Measurements from ENCODE around the gene PXN. TPM values are rescaled to one million over a fixed set of nuclear protein-coding genes. Genes with fewer than 3 reads are reported as not detected.
"Not testable (repeated sequence)": the region's sequence is repeated elsewhere in the genome, so short reads cannot be mapped to it uniquely, and the experiment has no call there.

PXN gene
- total RNA-seq, 1 experiment from 2014 or later, result 22.0 TPM

GRCh38 chr12:120249266-120249874 lies 16.2 kb downstream of the PXN start:
- DNase-seq (ENCODE audit: low read depth, low spot score), result no peak
- in situ Hi-C loops (cut with HindIII; ENCODE audit: low pct_unique_long_range_greater_than_20kb, low sequenced_read_pairs), result no loop called here

GRCh38 chr12:120247621-120248030 lies 17.9 kb downstream of the PXN start:
- in situ Hi-C loops (cut with HindIII; ENCODE audit: low pct_unique_long_range_greater_than_20kb, low sequenced_read_pairs), result no loop called here
- no peak for DNase-seq (ENCODE audit: low read depth, low spot score)

GRCh38 chr12:120247183-120247582 lies 18.3 kb downstream of the PXN start:
- in situ Hi-C loops (cut with HindIII; ENCODE audit: low pct_unique_long_range_greater_than_20kb, low sequenced_read_pairs), result no loop called here
- DNase-seq (ENCODE audit: low read depth, low spot score), result no peak

GRCh38 chr12:120246705-120247104 lies 18.8 kb downstream of the PXN start:
- in situ Hi-C loops (cut with HindIII; ENCODE audit: low pct_unique_long_range_greater_than_20kb, low sequenced_read_pairs); DNase-seq (ENCODE audit: low read depth, low spot score): not testable (repeated sequence)

- no peak for DNase-seq (ENCODE audit: low read depth, low spot score)
- in situ Hi-C loops (cut with HindIII; ENCODE audit: low pct_unique_long_range_greater_than_20kb, low sequenced_read_pairs), result no loop called here
Observed at GRCh38 chr12:120242971-120243699, 22.4 kb downstream of the PXN start.

- DNase-seq (ENCODE audit: low read depth, low spot score), result no peak
- in situ Hi-C loops (cut with HindIII; ENCODE audit: low pct_unique_long_range_greater_than_20kb, low sequenced_read_pairs), result no loop called here
Observed at GRCh38 chr12:120242275-120242799, 23.2 kb downstream of the PXN start.

GRCh38 chr12:120241561-120242274 lies 23.8 kb downstream of the PXN start:
- in situ Hi-C loops (cut with HindIII; ENCODE audit: low pct_unique_long_range_greater_than_20kb, low sequenced_read_pairs), result no loop called here
- no peak for DNase-seq (ENCODE audit: low read depth, low spot score)

- no peak for DNase-seq (ENCODE audit: low read depth, low spot score)
- in situ Hi-C loops (cut with HindIII; ENCODE audit: low pct_unique_long_range_greater_than_20kb, low sequenced_read_pairs), result no loop called here
Observed at GRCh38 chr12:120240495-120240833, 25.1 kb downstream of the PXN start.

- in situ Hi-C loops (cut with HindIII; ENCODE audit: low pct_unique_long_range_greater_than_20kb, low sequenced_read_pairs), result no loop called here
- DNase-seq (ENCODE audit: low read depth, low spot score), result no peak
Observed at GRCh38 chr12:120239776-120240494, 25.6 kb downstream of the PXN start.

- in situ Hi-C loops (cut with HindIII; ENCODE audit: low pct_unique_long_range_greater_than_20kb, low sequenced_read_pairs), result no loop called here
- no peak for DNase-seq (ENCODE audit: low read depth, low spot score)
Observed at GRCh38 chr12:120238839-120239445, 26.6 kb downstream of the PXN start.

GRCh38 chr12:120238217-120238616 lies 27.3 kb downstream of the PXN start:
- DNase-seq (ENCODE audit: low read depth, low spot score), result no peak
- in situ Hi-C loops (cut with HindIII; ENCODE audit: low pct_unique_long_range_greater_than_20kb, low sequenced_read_pairs), result no loop called here

GRCh38 chr12:120237360-120238171 lies 28.0 kb downstream of the PXN start:
- DNase-seq (ENCODE audit: low read depth, low spot score), result no peak
- in situ Hi-C loops (cut with HindIII; ENCODE audit: low pct_unique_long_range_greater_than_20kb, low sequenced_read_pairs), result no loop called here

- DNase-seq (ENCODE audit: low read depth, low spot score); in situ Hi-C loops (cut with HindIII; ENCODE audit: low pct_unique_long_range_greater_than_20kb, low sequenced_read_pairs): not testable (repeated sequence)
Observed at GRCh38 chr12:120236809-120237208, 28.7 kb downstream of the PXN start.

- in situ Hi-C loops (cut with HindIII; ENCODE audit: low pct_unique_long_range_greater_than_20kb, low sequenced_read_pairs), result no loop called here
- DNase-seq (ENCODE audit: low read depth, low spot score), result peak; percentile 31
Observed at GRCh38 chr12:120235369-120236323, 29.9 kb downstream of the PXN start.

GRCh38 chr12:120234643-120235368 lies 30.7 kb downstream of the PXN start:
- in situ Hi-C loops (cut with HindIII; ENCODE audit: low pct_unique_long_range_greater_than_20kb, low sequenced_read_pairs), result no loop called here
- DNase-seq (ENCODE audit: low read depth, low spot score), result peak; percentile 62

Measured in SK-MEL-5 (cell line).